Natural killer cell treated with Interleukin-12 subunit alpha and Interleukin-12 subunit beta and Interleukin-15 and Interleukin-18, amount 100 ng/mL, for 72 hours (primary cell): ENCODE results near the gene MTMR3. TPM values are rescaled to one million over a fixed set of nuclear protein-coding genes. Genes with fewer than 3 reads are reported as not detected.
"Not testable (repeated sequence)": the region's sequence is repeated elsewhere in the genome, so short reads cannot be mapped to it uniquely, and the experiment has no call there.

ENCODE experiments used
- ATAC-seq, 2 donors: fragments of 150-1000 bp; cut with Tn5 transposase in 1 of 2; sonication (Bioruptor Pico), chemical (Tn5 transposase) in 1 of 2; 2 replicates each; pipeline ENCODE4 v1.10.0; 2021
- DNase-seq: peaks from one replicate; pipeline ENCODE4 v3.0.0; 2022; ENCODE audit warnings: low spot score
- H3K27ac Mint-ChIP-seq, 2 donors: 1 replicate in 1 of 2; 2 replicates in 1 of 2; pipeline ENCODE4 v1.8.0; 2022; ENCODE audit warnings: mixed read lengths in 2 of 2, mild to moderate bottlenecking in 1 of 2, moderate library complexity in 1 of 2
- H3K27me3 Mint-ChIP-seq, 2 donors: 1 replicate in 1 of 2; 2 replicates in 1 of 2; pipeline ENCODE4 v1.8.0; 2022; ENCODE audit warnings: mixed read lengths in 2 of 2
- H3K36me3 Mint-ChIP-seq: one replicate; pipeline ENCODE4 v1.8.0; 2022; ENCODE audit warnings: mixed read lengths
- H3K4me1 Mint-ChIP-seq, 2 donors: 1 replicate in 1 of 2; 2 replicates in 1 of 2; pipeline ENCODE4 v1.8.0; 2022; ENCODE audit warnings: low read depth in 2 of 2, mixed read lengths in 2 of 2, mild to moderate bottlenecking in 1 of 2
- H3K4me3 Mint-ChIP-seq: one replicate; pipeline ENCODE4 v1.8.0; 2022; ENCODE audit warnings: mixed read lengths
- H3K9me3 Mint-ChIP-seq: 2 replicates; pipeline ENCODE4 v1.8.0; 2022; ENCODE audit warnings: mixed read lengths
- total RNA-seq, 2 donors: library from RNA; stranded (reverse); gene quantifications; one replicate each; pipeline ENCODE4 v1.2.3, GENCODE V29; 2022

MTMR3 gene
- total RNA-seq, 2 donors from 2014 or later = 33.9 to 38.3 TPM

GRCh38 chr22:29855611-29856181 is 27.3 kb upstream of the MTMR3 start:
- Mint-ChIP-seq H3K36me3 (no peaks in the 10 kb centered on the region), H3K4me3 (no peak overlapping the region), H3K9me3 (no peaks in the 10 kb centered on the region), H3K27ac (no peak overlapping the region), H3K27me3 (peaks cover 0 to 6% of the 10 kb centered on the region in 2 donors), H3K4me1 (no peaks in the 10 kb centered on the region)
- DNase-seq = no peak
- no peak for ATAC-seq

GRCh38 chr22:29856496-29856895 is 26.5 kb upstream of the MTMR3 start:
- Mint-ChIP-seq H3K4me3 (no peak overlapping the region), H3K27me3 (peaks cover 0 to 6% of the 10 kb centered on the region in 2 donors), H3K4me1 (no peaks in the 10 kb centered on the region), H3K36me3 (no peaks in the 10 kb centered on the region), H3K9me3 (no peaks in the 10 kb centered on the region), H3K27ac (no peak overlapping the region)
- ATAC-seq (no peak), DNase-seq (no peak)

GRCh38 chr22:29859030-29859429 is 23.9 kb upstream of the MTMR3 start:
- H3K4me1 Mint-ChIP-seq, H3K27me3 Mint-ChIP-seq, H3K27ac Mint-ChIP-seq, H3K36me3 Mint-ChIP-seq, DNase-seq, H3K4me3 Mint-ChIP-seq, ATAC-seq, H3K9me3 Mint-ChIP-seq: not testable (repeated sequence)

- Mint-ChIP-seq H3K9me3 (no peaks in the 10 kb centered on the region), H3K4me3 (no peak overlapping the region), H3K27me3 (peaks cover 0 to 3% of the 10 kb centered on the region in 2 donors), H3K27ac (no peak overlapping the region), H3K4me1 (no peaks in the 10 kb centered on the region), H3K36me3 (no peaks in the 10 kb centered on the region)
- DNase-seq = no peak
- ATAC-seq = no peak
Observed at GRCh38 chr22:29860006-29860766, 22.8 kb upstream of the MTMR3 start.

GRCh38 chr22:29861672-29862297 is 21.2 kb upstream of the MTMR3 start:
- ATAC-seq (no peak), DNase-seq (no peak)
- no peaks in the 10 kb centered on the region for H3K9me3 Mint-ChIP-seq
- H3K36me3 Mint-ChIP-seq = no peaks in the 10 kb centered on the region
- no peaks in the 10 kb centered on the region for H3K27me3 Mint-ChIP-seq
- no peak overlapping the region for H3K4me3 Mint-ChIP-seq
- no peaks in the 10 kb centered on the region for H3K4me1 Mint-ChIP-seq
- H3K27ac Mint-ChIP-seq = no peak overlapping the region

- not testable (repeated sequence) for H3K4me1 Mint-ChIP-seq, H3K36me3 Mint-ChIP-seq, H3K27ac Mint-ChIP-seq, H3K27me3 Mint-ChIP-seq, ATAC-seq, H3K9me3 Mint-ChIP-seq, DNase-seq, H3K4me3 Mint-ChIP-seq
Observed at GRCh38 chr22:29865572-29865971, 17.4 kb upstream of the MTMR3 start.

- Mint-ChIP-seq H3K27me3 (peaks cover 0 to 5% of the 10 kb centered on the region in 2 donors), H3K4me3 (no peak overlapping the region), H3K4me1 (no peaks in the 10 kb centered on the region), H3K27ac (no peak overlapping the region), H3K36me3 (no peaks in the 10 kb centered on the region), H3K9me3 (no peaks in the 10 kb centered on the region)
- no peak for DNase-seq
- ATAC-seq = no peak
Observed at GRCh38 chr22:29867260-29867659, 15.7 kb upstream of the MTMR3 start.

- H3K27me3 Mint-ChIP-seq = peaks cover 0 to 5% of the 10 kb centered on the region in 2 donors
- no peak overlapping the region for H3K27ac Mint-ChIP-seq
- H3K4me1 Mint-ChIP-seq = no peaks in the 10 kb centered on the region
- no peaks in the 10 kb centered on the region for H3K36me3 Mint-ChIP-seq
- ATAC-seq (no peak), DNase-seq (no peak)
- no peak overlapping the region for H3K4me3 Mint-ChIP-seq
- H3K9me3 Mint-ChIP-seq = no peaks in the 10 kb centered on the region
Observed at GRCh38 chr22:29867851-29868250, 15.1 kb upstream of the MTMR3 start.

GRCh38 chr22:29870574-29870973 is 12.4 kb upstream of the MTMR3 start:
- ATAC-seq (no peak), DNase-seq (no peak)
- H3K27me3 Mint-ChIP-seq = peaks cover 0 to 8% of the 10 kb centered on the region in 2 donors
- no peaks in the 10 kb centered on the region for H3K4me1 Mint-ChIP-seq
- no peaks in the 10 kb centered on the region for H3K9me3 Mint-ChIP-seq
- H3K4me3 Mint-ChIP-seq = no peak overlapping the region
- no peak overlapping the region for H3K27ac Mint-ChIP-seq
- no peaks in the 10 kb centered on the region for H3K36me3 Mint-ChIP-seq

- H3K9me3 Mint-ChIP-seq = no peaks in the 10 kb centered on the region
- no peaks in the 10 kb centered on the region for H3K36me3 Mint-ChIP-seq
- no peak overlapping the region for H3K27ac Mint-ChIP-seq
- DNase-seq = no peak
- no peaks in the 10 kb centered on the region for H3K4me1 Mint-ChIP-seq
- peaks cover 0 to 8% of the 10 kb centered on the region in 2 donors for H3K27me3 Mint-ChIP-seq
- no peak overlapping the region for H3K4me3 Mint-ChIP-seq
- ATAC-seq = no peak
Observed at GRCh38 chr22:29871684-29872083, 11.3 kb upstream of the MTMR3 start.

- peak in 1 of 2 donors; percentile 59 for ATAC-seq
- no peak overlapping the region for H3K27ac Mint-ChIP-seq
Observed at GRCh38 chr22:29872144-29872893, 10.7 kb upstream of the MTMR3 start.

GRCh38 chr22:29872989-29873388 is 10.0 kb upstream of the MTMR3 start:
- Mint-ChIP-seq H3K27me3 (peaks cover 5 to 9% of the 10 kb centered on the region in 2 donors), H3K4me1 (no peaks in the 10 kb centered on the region), H3K27ac (no peak overlapping the region), H3K4me3 (no peak overlapping the region), H3K9me3 (no peaks in the 10 kb centered on the region), H3K36me3 (no peaks in the 10 kb centered on the region)
- ATAC-seq (no peak), DNase-seq (no peak)

More at GRCh38 chr22:29872144-29872893, 10.7 kb upstream of the MTMR3 start:
- DNase-seq = no peak
- peaks cover 0 to 8% of the 10 kb centered on the region in 2 donors for H3K27me3 Mint-ChIP-seq
- no peaks in the 10 kb centered on the region for H3K9me3 Mint-ChIP-seq
- H3K4me1 Mint-ChIP-seq = no peaks in the 10 kb centered on the region
- no peaks in the 10 kb centered on the region for H3K36me3 Mint-ChIP-seq
- H3K4me3 Mint-ChIP-seq = no peak overlapping the region

GRCh38 chr22:29873943-29874342 is 9.0 kb upstream of the MTMR3 start:
- DNase-seq (no peak), ATAC-seq (no peak)
- H3K36me3 Mint-ChIP-seq = no peaks in the 10 kb centered on the region
- no peak overlapping the region for H3K27ac Mint-ChIP-seq
- H3K27me3 Mint-ChIP-seq = peaks cover 6 to 7% of the 10 kb centered on the region in 2 donors
- H3K4me3 Mint-ChIP-seq = no peak overlapping the region
- H3K9me3 Mint-ChIP-seq = no peaks in the 10 kb centered on the region
- H3K4me1 Mint-ChIP-seq = no peaks in the 10 kb centered on the region

GRCh38 chr22:29877620-29878019 is 5.4 kb upstream of the MTMR3 start:
- no peak for DNase-seq
- Mint-ChIP-seq H3K36me3 (no peaks in the 10 kb centered on the region), H3K4me1 (peaks cover 0 to under 1% of the 10 kb centered on the region in 2 donors), H3K27me3 (peaks cover 6 to 7% of the 10 kb centered on the region in 2 donors), H3K27ac (no peak overlapping the region), H3K4me3 (no peak overlapping the region), H3K9me3 (no peaks in the 10 kb centered on the region)
- no peak for ATAC-seq
